KBM-7 (cell line): ENCODE results near the gene CORO1C.
"Not testable (repeated sequence)": the region's sequence is repeated elsewhere in the genome, so short reads cannot be mapped to it uniquely, and the experiment has no call there.

Source experiments
- DNase-seq: peaks from one replicate; pipeline ENCODE4 v3.0.0-alpha.2; 2015
- in situ Hi-C: fragments of 300-500 bp; cut with MboI; formaldehyde crosslinking; loops from 2 replicates; pipeline ENCODE4 v1.14.3; 2020; ENCODE audit warnings: low sequenced_read_pairs, low pct_unique_long_range_greater_than_20kb, mixed read lengths

Gene CORO1C

GRCh38 chr12:108757856-108758255, 26.5 kb upstream of the CORO1C start:
- in situ Hi-C loops, result no loop called here
- peak; percentile 37 for DNase-seq

- in situ Hi-C loops, result no loop called here
- no peak for DNase-seq
Observed at GRCh38 chr12:108756421-108756820, 25.1 kb upstream of the CORO1C start.

- in situ Hi-C loops, result no loop called here
- DNase-seq, result no peak
Observed at GRCh38 chr12:108755481-108755880, 24.2 kb upstream of the CORO1C start.

- DNase-seq, result no peak
- in situ Hi-C loops, result no loop called here
Observed at GRCh38 chr12:108753976-108754375, 22.7 kb upstream of the CORO1C start.

- in situ Hi-C loops, result no loop called here
- DNase-seq, result no peak
Observed at GRCh38 chr12:108752387-108752786, 21.1 kb upstream of the CORO1C start.

GRCh38 chr12:108751821-108752220, 20.5 kb upstream of the CORO1C start:
- DNase-seq, result no peak
- in situ Hi-C loops, result no loop called here

- in situ Hi-C loops, DNase-seq: not testable (repeated sequence)
Observed at GRCh38 chr12:108751003-108751402, 19.7 kb upstream of the CORO1C start.

- no peak for DNase-seq
- in situ Hi-C loops, result no loop called here
Observed at GRCh38 chr12:108750526-108750925, 19.2 kb upstream of the CORO1C start.

GRCh38 chr12:108747563-108747962, 16.2 kb upstream of the CORO1C start:
- in situ Hi-C loops, result no loop called here
- DNase-seq, result no peak

- in situ Hi-C loops, result no loop called here
- DNase-seq, result no peak
Observed at GRCh38 chr12:108745641-108746040, 14.3 kb upstream of the CORO1C start.

- in situ Hi-C loops, result no loop called here
- DNase-seq, result peak; percentile 77
Observed at GRCh38 chr12:108744021-108744897, 12.9 kb upstream of the CORO1C start.

- in situ Hi-C loops, result no loop called here
- DNase-seq, result no peak
Observed at GRCh38 chr12:108738170-108738569, 6.9 kb upstream of the CORO1C start.

GRCh38 chr12:108735855-108736254, 4.5 kb upstream of the CORO1C start:
- in situ Hi-C loops, result no loop called here

GRCh38 chr12:108734200-108734906, 3.0 kb upstream of the CORO1C start:
- peak; percentile 57 for DNase-seq
- in situ Hi-C loops, result no loop called here

More at GRCh38 chr12:108735855-108736254, 4.5 kb upstream of the CORO1C start:
- DNase-seq, result no peak

GRCh38 chr12:108733230-108733531, 1.9 kb upstream of the CORO1C start:
- in situ Hi-C loops, DNase-seq: not testable (repeated sequence)

- in situ Hi-C loops, result no loop called here
- DNase-seq, result no peak
Observed at GRCh38 chr12:108732489-108733229, 1.3 kb upstream of the CORO1C start.

GRCh38 chr12:108731866-108732461, 646 bp upstream of the CORO1C start:
- in situ Hi-C loops, result no loop called here

GRCh38 chr12:108730365-108731104, 783 bp downstream of the CORO1C start:
- DNase-seq, result peak; percentile 91
- in situ Hi-C loops, result no loop called here

More at GRCh38 chr12:108731866-108732461, 646 bp upstream of the CORO1C start:
- peak; percentile 97 for DNase-seq
